HT-29 (cell line): ENCODE data around the gene PLCH1. TPM values are rescaled to one million over a fixed set of nuclear protein-coding genes. Genes with fewer than 3 reads are reported as not detected.

ENCODE experiments used
- DNase-seq: peaks from one replicate; pipeline ENCODE4 v3.0.0-alpha.2; 2015; ENCODE audit warnings: low spot score
- total RNA-seq: library from RNA; depleted of rRNA; stranded (reverse); fragments of >200 nt; shearing (Covaris generic); gene quantifications from 2 replicates; pipeline ENCODE4 v1.2.3, GENCODE V29; 2014

Gene PLCH1
- total RNA-seq, 1 experiment from 2014 or later = 1.9 TPM

DNA sequence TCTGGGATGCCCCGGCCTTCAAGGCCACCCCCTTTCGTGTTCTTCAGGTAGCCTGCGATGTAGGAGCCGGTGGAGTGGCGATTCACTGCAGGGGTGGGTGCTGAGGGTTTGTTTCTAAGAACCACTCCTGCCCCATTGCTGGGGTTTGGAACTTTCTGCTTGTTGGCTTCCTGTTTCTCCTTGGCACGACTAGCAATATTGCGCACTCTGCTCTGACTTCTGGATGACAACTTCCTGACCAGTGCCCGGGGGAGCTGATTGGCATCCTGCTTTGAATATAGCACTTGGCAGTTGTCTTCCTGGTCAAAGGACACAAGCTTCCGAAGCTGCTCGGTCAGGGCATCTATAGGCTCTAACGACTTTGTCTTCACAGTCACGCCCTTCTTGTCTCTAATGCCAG, 263.8 kb downstream of the PLCH1 start:
- no peak for DNase-seq

DNA sequence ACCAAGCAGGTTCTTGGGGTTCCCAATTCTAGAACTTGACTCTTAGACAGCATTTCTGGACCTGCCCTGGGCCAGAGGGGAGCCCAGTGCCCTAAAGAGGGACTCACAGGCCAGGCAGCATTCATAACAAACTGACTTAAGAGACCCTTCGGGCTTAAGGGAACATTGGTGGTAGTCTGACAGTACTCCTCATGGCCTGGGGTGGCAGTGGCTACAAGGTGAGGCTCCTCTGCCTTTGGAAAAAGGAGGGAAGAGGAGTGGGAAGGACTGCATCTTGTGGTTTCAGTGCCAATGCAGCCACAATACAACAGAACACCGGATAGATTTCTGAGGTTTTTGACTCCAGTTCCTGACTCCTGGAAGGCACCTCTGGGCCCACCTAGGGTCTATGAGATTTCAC, 279.2 kb downstream of the PLCH1 start:
- peak; percentile 6 for DNase-seq

DNA sequence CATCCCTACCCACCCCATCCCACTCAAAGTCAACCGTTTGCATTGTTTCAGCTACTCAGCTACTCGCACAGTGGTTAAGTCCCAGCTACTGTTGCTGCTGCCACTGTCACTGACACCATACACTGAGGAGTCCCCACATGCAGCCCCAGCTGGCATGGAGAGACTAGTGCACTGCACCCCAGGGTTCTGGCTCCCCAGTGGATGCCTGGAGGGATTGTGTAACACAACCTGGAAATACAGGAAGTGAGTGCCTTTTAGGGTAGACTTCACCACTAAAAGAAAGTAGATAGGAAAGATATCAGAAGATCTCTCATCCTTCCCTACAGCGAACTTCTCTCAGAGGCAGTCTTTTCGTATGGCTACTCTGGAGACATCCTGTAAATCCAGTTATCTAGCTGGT, 282.2 kb downstream of the PLCH1 start:
- DNase-seq = no peak

DNA sequence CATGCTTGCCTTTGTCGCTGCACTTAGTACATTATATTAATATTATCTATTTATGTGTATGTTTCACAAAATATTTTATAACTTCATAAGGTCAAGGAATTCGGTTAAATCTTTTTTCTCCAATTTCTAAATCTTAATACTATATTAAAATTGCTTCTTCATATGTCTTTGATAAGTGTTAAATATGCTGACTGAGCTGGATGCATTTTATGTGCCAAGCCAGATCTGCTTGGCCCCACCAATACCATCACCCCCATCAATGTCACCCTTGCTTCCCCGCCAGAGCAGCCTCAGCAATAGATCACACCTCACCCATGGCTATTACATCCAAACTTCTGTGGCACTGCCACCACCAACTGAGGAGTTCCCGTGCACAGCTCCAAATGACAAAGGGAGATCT, 287.3 kb downstream of the PLCH1 start:
- DNase-seq = no peak

DNA sequence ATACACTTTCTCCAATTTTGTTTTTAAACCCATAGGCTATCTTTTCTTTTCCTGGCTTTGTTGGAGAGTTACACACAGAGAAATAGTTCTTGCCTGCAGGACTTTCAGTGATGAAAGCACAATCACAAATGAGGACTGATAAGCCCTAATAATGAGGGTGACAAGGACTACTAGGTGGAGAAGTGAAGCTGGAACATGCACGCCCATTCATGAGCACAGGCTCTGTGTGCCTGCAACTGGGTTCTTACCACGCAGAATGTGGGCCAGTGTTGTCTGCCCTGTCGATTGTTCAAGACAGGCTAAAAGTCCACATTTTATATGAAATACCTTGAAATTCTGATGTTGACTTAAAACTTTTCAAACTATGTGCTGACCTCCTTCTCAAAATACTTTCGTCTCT, 289.1 kb downstream of the PLCH1 start:
- no peak for DNase-seq

DNA sequence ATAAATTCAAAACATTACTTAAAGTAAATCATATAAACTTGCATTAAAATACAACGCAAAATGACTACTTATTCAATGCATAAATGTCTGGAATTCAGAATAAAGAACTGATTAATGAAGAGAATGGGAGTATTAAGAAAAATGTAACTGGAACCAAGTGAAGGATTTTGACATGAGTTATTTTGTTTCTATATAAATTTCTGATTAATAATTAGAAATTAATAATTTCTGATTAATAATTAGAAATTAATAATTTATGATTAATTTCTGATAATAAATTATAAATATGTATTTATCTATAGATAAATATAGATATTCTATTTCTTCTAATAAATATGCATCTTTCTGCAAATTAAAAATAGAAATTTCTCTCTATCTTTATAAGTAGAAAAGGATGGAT, 291.4 kb downstream of the PLCH1 start:
- DNase-seq = no peak

DNA sequence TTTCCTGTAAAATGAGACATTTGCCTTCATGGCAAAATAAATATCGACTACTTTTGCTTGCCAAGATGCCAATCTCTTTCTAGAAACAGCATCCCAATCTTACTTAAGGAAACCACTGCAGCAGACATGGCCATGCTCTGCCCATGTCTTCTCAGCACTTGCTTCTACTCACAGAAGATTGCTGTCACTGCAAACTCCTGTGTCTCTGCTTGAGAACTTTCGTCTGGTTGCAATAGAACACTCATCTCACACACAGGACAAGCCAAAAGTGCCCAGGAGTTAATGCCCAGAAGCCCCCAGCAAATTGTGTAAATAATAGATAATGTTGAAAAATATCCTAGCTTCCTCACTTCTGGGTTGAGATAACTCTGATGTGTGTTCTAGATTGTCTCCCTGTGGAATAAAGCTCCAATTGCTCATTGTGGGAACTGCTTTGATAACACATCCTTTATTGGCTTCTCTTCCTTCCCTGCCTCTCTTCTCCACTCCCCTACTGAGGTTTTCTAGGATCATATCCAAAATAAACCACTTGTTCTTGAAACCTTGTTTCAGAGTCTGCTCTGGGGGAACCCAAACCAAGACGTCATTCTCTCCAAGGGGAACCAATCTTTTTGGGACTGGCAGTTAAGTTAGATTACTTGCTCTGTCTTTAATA, 295.1 kb downstream of the PLCH1 start:
- DNase-seq = no peak

DNA sequence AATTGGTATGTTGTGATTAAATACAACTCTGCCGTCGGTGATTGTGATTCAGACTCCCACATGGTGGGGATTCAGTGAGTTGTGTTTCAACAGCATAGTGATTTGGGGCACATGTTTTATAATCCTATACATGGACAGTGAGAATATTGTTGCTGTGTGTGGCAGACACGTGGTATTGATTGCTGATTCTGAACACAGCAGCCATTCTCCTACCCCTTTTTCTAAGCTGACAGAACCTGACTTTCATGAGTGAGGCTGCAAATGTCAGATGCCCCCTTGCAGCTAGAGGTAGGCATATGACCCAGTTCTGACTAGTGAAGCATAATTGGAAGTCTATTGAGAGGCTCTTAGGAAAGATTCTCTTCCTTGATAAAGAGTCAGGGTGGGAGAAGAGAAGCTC, 296.3 kb downstream of the PLCH1 start:
- DNase-seq = no peak

DNA sequence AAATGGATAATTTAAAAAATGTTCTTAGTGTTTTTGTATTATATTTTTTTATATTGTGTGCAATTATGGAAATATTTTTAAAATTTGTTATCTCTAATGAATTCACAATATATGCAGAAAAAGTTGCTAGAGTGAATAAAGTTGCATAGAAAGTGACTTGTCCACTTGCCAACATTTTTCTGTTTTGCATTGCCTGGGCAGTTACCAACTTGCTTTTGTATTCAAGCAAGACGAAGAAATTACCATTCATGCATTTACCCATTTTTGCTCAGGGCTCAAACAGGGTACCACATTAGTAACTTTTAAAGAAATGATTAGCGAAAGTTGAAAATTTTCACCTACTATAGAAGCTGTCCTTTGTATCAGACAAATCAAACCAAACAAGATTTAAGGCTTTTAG, 298.5 kb downstream of the PLCH1 start:
- DNase-seq = no peak

DNA sequence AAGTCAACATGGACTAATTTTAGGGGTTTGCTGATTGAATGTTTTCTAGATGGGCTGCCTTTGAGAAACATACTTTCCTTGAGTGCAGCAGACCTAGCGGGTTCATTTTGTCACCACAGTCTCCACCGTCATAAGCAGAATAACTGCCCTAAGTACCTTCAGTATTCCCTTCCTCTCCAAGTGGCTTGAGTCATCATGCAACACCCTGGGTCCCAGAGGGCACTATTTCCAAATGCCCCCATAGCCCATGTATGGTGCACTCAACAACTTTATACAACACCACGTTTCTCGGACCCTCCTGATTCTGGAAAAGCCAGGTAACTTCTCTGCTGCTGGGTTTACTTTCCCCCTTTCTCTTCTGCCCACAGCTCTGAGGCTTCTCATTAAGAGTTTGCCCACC, 300.1 kb downstream of the PLCH1 start:
- DNase-seq = no peak

DNA sequence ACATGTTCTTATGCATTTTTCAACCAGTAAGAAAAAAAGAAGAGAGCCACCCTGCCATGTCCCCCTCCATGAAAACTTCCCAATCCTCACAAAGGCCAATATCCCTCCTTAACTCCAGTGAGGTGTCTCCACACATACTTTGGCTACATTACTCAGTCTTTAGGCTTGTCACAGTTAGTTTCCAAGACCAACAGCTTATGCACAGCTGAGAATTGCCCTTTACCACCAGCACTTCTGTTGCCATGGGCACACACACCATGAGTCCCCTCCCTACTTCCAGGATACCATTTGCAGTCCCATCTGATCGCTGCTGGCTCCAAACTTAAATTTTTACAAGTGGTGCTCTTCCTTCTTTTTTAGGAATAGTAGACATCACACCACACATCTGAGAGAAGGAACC, 301.1 kb downstream of the PLCH1 start:
- DNase-seq = no peak

DNA sequence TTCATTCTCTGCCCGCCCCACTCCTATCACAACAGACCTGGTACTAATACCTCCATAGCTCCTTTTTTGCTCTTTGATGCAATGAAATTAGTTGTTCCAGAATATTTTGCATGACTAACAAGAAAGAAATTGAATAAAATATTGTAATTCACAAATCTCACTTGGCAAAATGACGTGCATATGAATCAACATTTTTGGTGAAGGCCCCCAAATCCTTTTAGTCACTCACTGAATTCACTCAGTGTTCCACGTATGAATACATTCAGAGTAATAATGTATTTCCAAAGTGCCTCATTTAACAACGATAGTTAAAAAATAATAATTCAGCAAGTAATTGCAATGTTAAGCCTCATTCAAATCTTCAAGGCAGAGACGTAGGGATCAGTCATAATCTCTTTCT, 302.8 kb downstream of the PLCH1 start:
- no peak for DNase-seq

DNA sequence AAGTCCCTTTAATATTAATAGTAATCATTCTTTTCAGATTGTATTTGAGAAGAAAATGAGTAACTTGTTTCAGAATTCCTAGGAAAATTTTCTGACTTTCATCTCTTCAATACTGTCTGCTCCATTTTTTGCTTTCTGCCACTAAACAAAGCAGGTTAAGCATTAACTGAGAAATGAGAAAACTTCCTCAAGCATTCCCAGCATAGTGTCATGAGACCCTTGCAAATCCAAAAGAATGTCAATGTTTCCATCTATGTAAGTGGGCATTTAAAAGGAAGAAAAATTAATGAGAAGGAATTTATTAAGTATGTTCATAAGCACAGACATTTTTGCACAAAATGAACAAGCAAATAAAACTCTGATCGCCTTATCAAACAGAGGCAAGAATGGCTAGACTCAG, 303.4 kb downstream of the PLCH1 start:
- DNase-seq = no peak

DNA sequence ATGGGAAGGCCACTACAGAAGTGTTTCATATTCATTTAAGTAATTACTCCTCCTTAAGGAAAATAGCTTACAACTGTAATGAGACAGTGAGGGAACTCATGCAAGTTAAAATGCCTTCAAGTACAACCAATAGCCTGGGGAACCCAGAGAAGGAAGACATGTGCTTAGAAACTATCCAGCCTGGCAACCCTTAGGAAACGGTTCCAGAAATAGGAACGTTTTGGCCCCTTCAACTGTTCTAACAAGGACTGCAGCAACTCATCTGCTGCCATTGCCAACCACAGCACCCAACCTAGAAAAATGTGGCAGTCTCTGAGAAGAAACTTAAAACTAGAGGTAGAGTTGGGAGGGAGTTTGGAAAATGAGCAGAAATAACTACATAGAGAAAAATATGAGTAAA, 303.8 kb downstream of the PLCH1 start:
- DNase-seq = no peak

DNA sequence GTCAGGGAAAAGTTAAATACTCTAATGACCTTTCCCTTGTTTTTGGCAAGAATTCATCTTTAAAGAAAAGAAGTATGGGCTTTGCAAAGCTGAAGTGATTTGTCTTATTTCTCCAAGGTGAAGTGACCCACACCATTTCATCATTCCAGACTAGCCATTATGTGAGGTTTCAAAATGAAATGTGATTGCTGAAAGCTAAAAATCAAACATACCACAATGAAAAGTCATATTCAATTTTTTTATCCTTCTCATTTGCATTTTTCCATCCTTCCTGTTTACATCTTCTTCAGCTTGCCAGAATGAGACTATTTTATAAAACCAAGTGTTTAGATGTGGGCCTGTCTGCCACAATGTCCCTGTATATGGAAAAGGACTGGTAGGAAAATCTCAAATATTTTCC, 309.1 kb downstream of the PLCH1 start:
- DNase-seq = no peak

DNA sequence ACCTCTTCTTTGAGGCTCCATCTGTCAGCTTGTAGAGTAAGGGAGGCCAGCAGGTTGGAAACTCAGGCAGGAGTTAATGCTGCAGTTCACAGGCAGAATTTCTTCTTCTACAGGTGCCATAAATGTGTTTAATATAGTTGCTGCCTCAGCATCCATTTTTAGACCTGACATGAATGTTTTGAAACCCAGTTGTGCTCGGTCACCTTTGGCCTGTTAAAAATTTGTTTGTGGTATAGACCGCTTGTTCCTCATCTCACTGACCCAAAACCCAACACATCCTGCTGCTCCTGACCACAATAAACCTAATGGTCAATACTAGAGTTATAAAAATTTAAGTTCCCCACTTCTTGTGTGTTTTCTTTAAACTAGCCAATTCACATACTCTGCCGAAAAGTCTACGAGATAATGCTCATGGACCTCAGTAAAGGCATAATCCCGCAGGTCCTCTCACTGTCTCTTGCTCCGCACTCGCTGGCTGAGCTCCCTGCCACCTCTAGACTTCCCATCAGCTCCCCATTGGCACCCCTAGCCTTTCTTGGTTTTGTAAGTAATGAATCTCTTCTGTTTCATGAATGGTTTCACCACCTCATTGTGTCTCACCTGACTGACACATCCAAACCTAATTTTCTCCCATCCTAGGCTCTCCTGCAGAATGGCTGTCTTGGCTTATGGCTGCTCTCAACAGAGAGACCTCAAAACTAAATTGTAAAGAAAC, 312.9 kb downstream of the PLCH1 start:
- DNase-seq = no peak

DNA sequence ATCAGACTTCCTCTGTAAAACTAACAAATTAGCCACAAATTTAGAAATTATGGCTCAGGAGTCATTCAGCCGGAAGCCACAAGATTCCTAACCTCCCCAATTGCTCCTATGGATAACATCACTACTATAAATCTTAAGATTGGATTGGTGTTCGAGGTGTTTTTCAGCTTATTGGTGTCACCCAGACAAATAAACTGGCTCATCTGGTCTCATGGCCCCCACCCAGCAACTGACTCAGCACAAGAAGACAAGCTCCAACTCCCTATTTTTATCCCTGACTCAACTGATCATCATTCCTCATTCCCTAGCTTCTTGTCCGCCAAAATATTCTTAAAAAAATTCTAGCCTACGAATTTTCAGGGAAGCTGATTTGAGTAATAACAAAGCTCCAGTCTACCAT, 316.3 kb downstream of the PLCH1 start:
- no peak for DNase-seq

DNA sequence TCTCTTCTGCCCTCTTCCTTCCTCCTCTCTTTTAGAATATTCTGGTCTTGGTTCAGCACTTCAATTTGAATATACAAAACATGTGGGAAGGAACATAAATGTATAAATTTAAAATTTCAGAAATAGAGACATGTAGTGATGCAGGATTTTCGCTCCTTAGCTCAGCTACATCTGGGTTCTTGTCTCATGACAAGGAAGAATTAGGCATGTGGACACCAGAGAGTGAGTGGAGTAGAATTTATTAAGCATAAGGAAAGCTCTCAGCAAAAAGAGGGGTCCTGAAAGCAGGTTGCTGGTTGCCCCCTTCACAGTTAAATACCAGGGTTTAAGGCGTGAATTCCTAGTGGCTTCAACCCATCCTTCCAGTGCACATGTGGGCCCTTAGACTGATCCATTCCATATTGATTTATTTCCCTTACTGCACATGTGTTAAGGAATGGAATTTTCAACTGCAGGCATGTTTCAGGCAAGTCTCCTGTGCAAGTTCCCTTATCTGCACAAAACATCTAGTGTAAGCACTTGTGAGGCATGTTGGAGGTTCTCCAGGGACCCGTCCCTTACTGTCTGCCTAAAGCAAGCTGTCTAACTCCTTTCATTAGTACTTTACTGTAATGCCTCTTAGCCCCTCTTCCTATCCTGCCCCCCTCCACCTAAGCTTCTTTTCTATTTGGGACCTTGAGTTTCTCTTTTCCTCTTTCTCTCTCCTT, 318.2 kb downstream of the PLCH1 start:
- DNase-seq = no peak

DNA sequence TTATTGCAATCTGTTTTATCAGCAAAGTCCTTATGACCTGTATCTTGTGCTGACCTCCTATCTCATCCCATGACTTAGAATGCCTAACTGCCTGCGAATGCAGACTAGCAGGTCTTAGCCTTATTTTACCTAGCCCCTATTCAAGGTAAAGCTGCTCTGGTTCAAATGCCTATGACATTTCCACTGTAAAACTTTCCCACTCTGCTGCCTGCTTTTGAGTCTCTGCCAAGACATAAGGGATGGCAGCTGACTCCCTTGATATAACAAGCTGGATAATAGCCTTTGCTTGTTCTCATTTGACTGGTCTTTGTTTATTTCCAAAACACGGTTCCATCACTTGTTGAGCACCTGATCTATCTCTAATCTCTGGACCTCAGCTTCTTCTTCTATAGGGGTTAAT, 319.5 kb downstream of the PLCH1 start:
- DNase-seq = no peak

DNA sequence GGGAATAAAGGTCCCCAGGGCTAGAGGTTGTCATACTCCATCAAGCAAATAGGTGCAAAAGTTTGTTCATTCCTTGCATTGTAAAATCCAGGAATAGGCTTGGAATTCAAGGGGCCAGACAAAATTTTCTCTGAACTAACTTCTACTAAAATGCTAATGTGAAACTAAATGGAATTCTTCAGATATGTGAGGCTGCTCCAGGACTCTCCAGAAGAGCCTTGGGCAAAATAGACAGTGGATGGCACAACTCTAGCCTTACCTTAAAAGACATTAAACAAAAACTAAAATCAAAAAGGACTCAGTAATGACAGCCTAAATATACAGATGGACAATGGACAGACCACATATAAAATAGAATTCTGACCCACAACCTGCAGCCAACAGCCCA, 320.6 kb downstream of the PLCH1 start:
- no peak for DNase-seq

DNA sequence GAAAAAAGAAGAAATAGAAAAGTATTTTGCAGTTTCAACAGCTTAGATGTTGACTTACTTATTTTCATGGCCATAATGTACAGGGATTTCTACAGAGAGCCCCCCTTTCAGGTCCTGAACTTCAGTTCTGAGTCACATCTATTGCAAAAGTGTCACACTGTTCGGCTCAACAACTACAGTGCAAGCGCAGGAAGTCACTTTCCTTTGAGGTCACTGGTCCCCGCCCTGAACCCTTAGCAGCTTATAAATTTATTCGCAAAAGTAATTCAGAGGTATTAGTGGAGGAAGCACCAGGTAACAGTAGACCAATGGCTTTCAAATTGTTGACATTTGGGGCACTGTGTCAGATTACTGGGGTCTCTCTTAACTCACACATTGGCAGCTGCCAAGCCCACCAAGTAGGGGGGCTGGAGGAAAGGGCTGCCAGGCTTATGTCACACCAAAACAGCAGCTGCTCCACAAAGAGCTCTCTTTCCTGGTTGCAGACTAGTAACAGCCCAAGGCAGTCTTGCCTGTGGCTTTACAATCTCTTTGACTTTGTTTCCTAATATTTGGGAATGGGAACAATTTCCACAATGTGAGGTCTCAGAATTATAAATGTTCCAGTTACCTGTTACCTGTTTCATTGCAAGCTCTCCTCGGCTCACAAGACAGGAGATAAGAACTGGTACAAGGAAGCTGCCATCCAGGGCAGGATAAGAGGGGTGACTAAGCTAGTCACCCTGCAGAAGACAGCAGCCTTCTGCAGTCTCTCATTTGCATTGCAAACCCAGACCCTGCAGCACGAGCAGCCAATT, 321.1 kb downstream of the PLCH1 start:
- DNase-seq = no peak

DNA sequence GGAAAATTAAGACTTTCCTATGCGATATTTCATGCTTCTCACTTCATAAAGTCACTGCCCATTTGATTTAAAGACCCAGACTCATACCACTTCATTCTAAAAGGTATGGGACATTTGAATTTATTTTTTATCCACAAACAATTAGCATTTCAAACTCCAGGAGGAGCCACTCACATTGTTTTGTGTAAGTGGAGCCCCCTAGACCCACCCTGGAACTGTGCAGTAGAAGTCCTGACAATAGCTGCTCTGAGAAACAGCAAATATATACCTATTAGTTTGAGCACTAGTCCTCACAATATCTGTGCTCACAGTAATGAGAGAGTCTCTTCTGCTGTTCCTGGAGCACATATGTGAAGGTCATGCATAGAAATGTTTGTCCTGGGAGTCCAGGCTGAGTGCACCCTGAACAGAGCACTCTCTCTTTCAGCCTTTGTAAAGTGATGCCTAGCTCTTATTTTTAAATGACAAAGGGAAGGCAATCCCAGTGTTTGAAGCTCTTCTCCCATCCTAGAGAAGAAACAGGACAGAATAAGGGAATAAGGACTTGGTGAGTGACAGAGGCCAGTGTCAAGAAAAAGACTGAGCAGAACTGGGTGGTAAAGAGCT, 323.9 kb downstream of the PLCH1 start:
- DNase-seq = no peak
